Neural progenitor cell (in vitro differentiated cells): ENCODE results near the gene ZNF835. TPM values are rescaled to one million over a fixed set of nuclear protein-coding genes. Genes with fewer than 3 reads are reported as not detected.

Experiments used
- DNase-seq: peaks from one replicate; pipeline ENCODE4 v3.0.0-alpha.2; 2016; ENCODE audit warnings: low spot score
- H2AFZ ChIP-seq: fragments of 200-600 bp; sonication (generic); replicated peaks from 2 replicates; pipeline ENCODE4 v1.6.1; 2016; ENCODE audit warnings: antibody characterized with exemption
- H3F3A ChIP-seq: fragments of 200-600 bp; sonication (generic); 2 replicates; pipeline ENCODE4 v1.6.1; 2016; ENCODE audit warnings: antibody characterized with exemption, low read depth
- H3K27ac ChIP-seq: fragments of 200-600 bp; sonication (generic); 2 replicates; pipeline ENCODE4 v1.5.1; 2016; ENCODE audit warnings: mild to moderate bottlenecking
- H3K27me3 ChIP-seq: fragments of 200-600 bp; sonication (generic); 2 replicates; pipeline ENCODE4 v1.6.1; 2016; ENCODE audit warnings: mild to moderate bottlenecking, moderate library complexity
- H3K36me3 ChIP-seq: fragments of 200-600 bp; sonication (generic); 2 replicates; pipeline ENCODE4 v1.5.1; 2016
- H3K4me1 ChIP-seq: fragments of 200-600 bp; sonication (generic); 2 replicates; pipeline ENCODE4 v1.6.1; 2016; ENCODE audit warnings: mixed run types
- H3K4me2 ChIP-seq: fragments of 200-600 bp; sonication (generic); 2 replicates; pipeline ENCODE4 v1.6.1; 2016
- H3K4me3 ChIP-seq: fragments of 200-600 bp; sonication (generic); 2 replicates; pipeline ENCODE4 v1.5.1; 2016
- H3K79me2 ChIP-seq: fragments of 200-600 bp; sonication (generic); 2 replicates; pipeline ENCODE4 v1.6.1; 2016; ENCODE audit warnings: low read depth
- H3K9ac ChIP-seq: fragments of 200-600 bp; sonication (generic); 2 replicates; pipeline ENCODE4 v1.6.1; 2016
- H3K9me3 ChIP-seq: fragments of 200-600 bp; sonication (generic); 2 replicates; pipeline ENCODE4 v1.5.1; 2016; ENCODE audit warnings: low read depth
- H4K20me1 ChIP-seq: fragments of 200-600 bp; sonication (generic); 2 replicates; pipeline ENCODE4 v1.6.1; 2016; ENCODE audit warnings: low read depth
- H3K27ac Mint-ChIP-seq: 3 replicates; pipeline ENCODE4 v1.8.0; 2021; ENCODE audit warnings: mixed read lengths
- H3K27me3 Mint-ChIP-seq: 2 replicates; pipeline ENCODE4 v1.8.0; 2022; ENCODE audit warnings: low read depth, mild to moderate bottlenecking, inconsistent platforms, moderate library complexity, mixed read lengths; ENCODE audit not compliant: insufficient read depth
- H3K36me3 Mint-ChIP-seq: 3 replicates; pipeline ENCODE4 v1.8.0; 2021; ENCODE audit warnings: mixed read lengths
- H3K4me1 Mint-ChIP-seq: 3 replicates; pipeline ENCODE4 v1.8.0; 2021; ENCODE audit warnings: mixed read lengths
- H3K4me3 Mint-ChIP-seq: 3 replicates; pipeline ENCODE4 v1.8.0; 2021; ENCODE audit warnings: mild to moderate bottlenecking, moderate library complexity, mixed read lengths
- H3K9me3 Mint-ChIP-seq: 3 replicates; pipeline ENCODE4 v1.8.0; 2020; ENCODE audit warnings: mixed read lengths
- EZH2 ChIP-seq: fragments of 200-600 bp; sonication (generic); IDR thresholded peaks from 2 replicates; pipeline ENCODE4 v1.6.1; 2017; ENCODE audit warnings: antibody characterized with exemption, mild to moderate bottlenecking, moderate library complexity
- EZH2phosphoT487 ChIP-seq: fragments of 200-600 bp; sonication (generic); IDR thresholded peaks from 2 replicates; pipeline ENCODE4 v1.6.1; 2017; ENCODE audit warnings: antibody characterized with exemption
- total RNA-seq: library from RNA; depleted of rRNA; stranded (reverse); fragments of >200 nt; gene quantifications from 2 replicates; pipeline ENCODE4 v1.2.3, GENCODE V29; 2015; ENCODE audit warnings: low replicate concordance
- TF ChIP-seq, protein P1 (sequence below): fragments of 200-600 bp; sonication (generic); IDR thresholded peaks from 2 replicates; pipeline ENCODE4 v1.5.1; 2017; ENCODE audit warnings: antibody characterized with exemption, mild to moderate bottlenecking

ZNF835 gene
- total RNA-seq = not detected in 2 replicates

DNA sequence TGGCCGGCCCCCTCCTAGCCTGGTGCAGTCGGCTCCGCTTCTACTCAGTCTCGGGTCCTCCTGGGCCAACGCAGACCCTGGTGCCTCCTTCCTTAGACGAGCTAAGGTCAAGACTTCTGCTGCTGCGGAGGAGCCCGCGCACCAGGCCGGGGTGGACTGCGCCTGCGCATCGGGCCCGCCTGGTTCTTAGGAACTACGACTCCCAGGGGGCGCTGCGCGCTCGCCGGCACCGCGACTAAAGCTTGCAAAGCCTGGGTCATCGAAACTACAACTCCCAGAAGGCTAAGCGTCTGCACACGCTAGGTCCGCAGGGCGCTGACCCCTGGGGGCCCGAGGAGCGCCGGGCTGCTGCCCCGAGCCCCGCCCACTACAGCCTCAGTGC lies at the start of gene ZNF835:
Gene ZNF835, minus strand, starts transcription at position 145 of the 382 bp plus-strand sequence. CDS start 6,559 bp downstream, outside the sequence.
- Histone ChIP-seq H3K27me3 (no peaks in the 10 kb centered on the region), H3F3A (no peaks in the 10 kb centered on the region), H3K4me1 (no peaks in the 10 kb centered on the region), H3K79me2 (no peaks in the 10 kb centered on the region), H3K36me3 (no peaks in the 10 kb centered on the region), H3K4me2 (no peak within 1 kb of the TSS), H3K9me3 (peaks cover 5% of the 10 kb centered on the region), H3K9ac (no peak within 1 kb of the TSS), H3K27ac (no peak within 1 kb of the TSS), H2AFZ (no peak within 1 kb of the TSS), H3K4me3 (no peak within 1 kb of the TSS), H4K20me1 (no peaks in the 10 kb centered on the region)
- peaks cover 2% of the 10 kb centered on the region for H3K27me3 Mint-ChIP-seq
- H3K36me3 Mint-ChIP-seq = no peaks in the 10 kb centered on the region
- no peaks in the 10 kb centered on the region for H3K4me1 Mint-ChIP-seq
- DNase-seq = no peak
- no peak within 1 kb of the TSS for H3K4me3 Mint-ChIP-seq
- H3K27ac Mint-ChIP-seq = no peak within 1 kb of the TSS
- TF ChIP-seq, protein P1, sequence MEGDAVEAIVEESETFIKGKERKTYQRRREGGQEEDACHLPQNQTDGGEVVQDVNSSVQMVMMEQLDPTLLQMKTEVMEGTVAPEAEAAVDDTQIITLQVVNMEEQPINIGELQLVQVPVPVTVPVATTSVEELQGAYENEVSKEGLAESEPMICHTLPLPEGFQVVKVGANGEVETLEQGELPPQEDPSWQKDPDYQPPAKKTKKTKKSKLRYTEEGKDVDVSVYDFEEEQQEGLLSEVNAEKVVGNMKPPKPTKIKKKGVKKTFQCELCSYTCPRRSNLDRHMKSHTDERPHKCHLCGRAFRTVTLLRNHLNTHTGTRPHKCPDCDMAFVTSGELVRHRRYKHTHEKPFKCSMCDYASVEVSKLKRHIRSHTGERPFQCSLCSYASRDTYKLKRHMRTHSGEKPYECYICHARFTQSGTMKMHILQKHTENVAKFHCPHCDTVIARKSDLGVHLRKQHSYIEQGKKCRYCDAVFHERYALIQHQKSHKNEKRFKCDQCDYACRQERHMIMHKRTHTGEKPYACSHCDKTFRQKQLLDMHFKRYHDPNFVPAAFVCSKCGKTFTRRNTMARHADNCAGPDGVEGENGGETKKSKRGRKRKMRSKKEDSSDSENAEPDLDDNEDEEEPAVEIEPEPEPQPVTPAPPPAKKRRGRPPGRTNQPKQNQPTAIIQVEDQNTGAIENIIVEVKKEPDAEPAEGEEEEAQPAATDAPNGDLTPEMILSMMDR = no peak
- TF ChIP-seq EZH2phosphoT487 (no peak), EZH2 (no peak)
- H3K9me3 Mint-ChIP-seq = peaks cover 59% of the 10 kb centered on the region

DNA sequence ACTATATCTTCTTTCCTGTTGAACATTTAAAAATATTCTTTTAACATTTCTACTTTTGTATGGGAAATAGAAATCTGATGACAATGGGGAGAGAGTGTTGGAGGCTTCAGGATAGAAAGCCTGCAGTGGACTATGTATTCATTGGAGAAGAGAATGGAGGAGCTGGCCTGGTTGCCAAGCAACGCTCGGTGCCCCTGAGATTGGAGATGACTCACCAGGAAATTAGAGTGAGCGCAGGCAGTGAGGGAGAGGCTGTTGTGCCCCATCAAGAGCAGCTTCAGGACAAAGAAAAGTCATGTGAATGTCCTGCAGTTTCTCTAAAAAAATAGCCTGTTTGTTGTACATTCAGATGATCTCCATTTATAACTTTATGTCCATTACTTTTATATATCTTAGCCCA lies 48.7 kb upstream of the ZNF835 start:
- Histone ChIP-seq H3K9me3 (peaks cover 20% of the 10 kb centered on the region), H3K27me3 (no peaks in the 10 kb centered on the region), H2AFZ (no peak overlapping the region), H3K4me1 (no peaks in the 10 kb centered on the region), H3K4me2 (no peak overlapping the region), H3K36me3 (no peaks in the 10 kb centered on the region), H4K20me1 (no peaks in the 10 kb centered on the region), H3F3A (no peaks in the 10 kb centered on the region), H3K27ac (no peak overlapping the region), H3K9ac (no peak overlapping the region), H3K4me3 (no peak overlapping the region), H3K79me2 (no peaks in the 10 kb centered on the region)
- peaks cover 3% of the 10 kb centered on the region for H3K27me3 Mint-ChIP-seq
- H3K36me3 Mint-ChIP-seq = peaks cover 2% of the 10 kb centered on the region
- peaks cover 61% of the 10 kb centered on the region for H3K9me3 Mint-ChIP-seq
- H3K27ac Mint-ChIP-seq = no peak overlapping the region
- no peak overlapping the region for H3K4me3 Mint-ChIP-seq
- TF ChIP-seq EZH2 (no peak), EZH2phosphoT487 (no peak)
- TF ChIP-seq, protein P1 = no peak
- H3K4me1 Mint-ChIP-seq = no peaks in the 10 kb centered on the region
- DNase-seq = no peak

DNA sequence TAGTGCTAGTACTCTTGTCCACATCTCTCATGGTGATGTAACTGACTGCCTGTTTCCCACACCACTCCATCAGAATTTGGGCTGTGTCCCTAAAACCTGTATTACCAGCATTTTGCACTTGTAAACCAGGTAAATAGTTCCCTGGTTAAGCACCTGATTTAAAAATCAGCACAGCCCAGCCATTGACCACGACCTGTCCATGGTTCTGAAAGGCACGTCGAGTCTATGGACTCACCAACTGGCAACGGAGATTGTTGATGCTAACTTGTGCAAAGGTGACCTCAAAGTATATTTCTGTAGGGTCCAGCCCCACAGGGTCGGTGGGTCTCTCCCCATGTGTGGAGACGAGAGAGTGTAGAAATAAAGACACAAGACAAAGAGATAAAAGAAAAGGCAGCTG lies 46.7 kb upstream of the ZNF835 start:
- Mint-ChIP-seq H3K4me3 (no peak overlapping the region), H3K27me3 (peaks cover 4% of the 10 kb centered on the region), H3K36me3 (no peaks in the 10 kb centered on the region), H3K27ac (no peak overlapping the region), H3K4me1 (no peaks in the 10 kb centered on the region), H3K9me3 (peaks cover 53% of the 10 kb centered on the region)
- Histone ChIP-seq H3K9me3 (peaks cover 20% of the 10 kb centered on the region), H3K9ac (no peak overlapping the region), H4K20me1 (no peaks in the 10 kb centered on the region), H3K4me3 (no peak overlapping the region), H3F3A (no peaks in the 10 kb centered on the region), H3K4me1 (no peaks in the 10 kb centered on the region), H2AFZ (no peak overlapping the region), H3K27ac (no peak overlapping the region), H3K4me2 (no peak overlapping the region), H3K27me3 (no peaks in the 10 kb centered on the region), H3K79me2 (no peaks in the 10 kb centered on the region), H3K36me3 (no peaks in the 10 kb centered on the region)
- TF ChIP-seq EZH2phosphoT487 (no peak), EZH2 (no peak)
- TF ChIP-seq, protein P1 = no peak
- no peak for DNase-seq
